MG63 (cell line): ENCODE data around the gene LGALS7B. TPM values are rescaled to one million over a fixed set of nuclear protein-coding genes. Genes with fewer than 3 reads are reported as not detected.
"Not testable (repeated sequence)": the region's sequence is repeated elsewhere in the genome, so short reads cannot be mapped to it uniquely, and the experiment has no call there.

ENCODE experiments used
- DNase-seq: peaks from one replicate; pipeline ENCODE4 v3.0.0-alpha.2; 2020
- H3K27me3 ChIP-seq: fragments of 250-450 bp; sonication (Bioruptor Pico); 2 replicates; pipeline ENCODE4 v1.5.1; 2020; ENCODE audit warnings: mild to moderate bottlenecking, moderate library complexity
- H3K36me3 ChIP-seq: fragments of 250-450 bp; sonication (Bioruptor Pico); 2 replicates; pipeline ENCODE4 v1.5.1; 2020; ENCODE audit warnings: mild to moderate bottlenecking, moderate library complexity
- H3K4me3 ChIP-seq: fragments of 250-450 bp; sonication (Bioruptor Pico); 2 replicates; pipeline ENCODE4 v1.5.1; 2020; ENCODE audit warnings: mild to moderate bottlenecking, moderate library complexity
- H3K9me3 ChIP-seq: fragments of 250-450 bp; sonication (Bioruptor Pico); 2 replicates; pipeline ENCODE4 v1.5.1; 2020; ENCODE audit warnings: mild to moderate bottlenecking, moderate library complexity
- total RNA-seq: library from RNA; depleted of rRNA; stranded (reverse); fragments of >200 nt; shearing (Covaris generic); gene quantifications from 2 replicates; pipeline ENCODE4 v1.2.3, GENCODE V29; 2014; ENCODE audit warnings: low replicate concordance; rRNA removed

The LGALS7B gene
- not detected in 2 replicates for total RNA-seq

DNA sequence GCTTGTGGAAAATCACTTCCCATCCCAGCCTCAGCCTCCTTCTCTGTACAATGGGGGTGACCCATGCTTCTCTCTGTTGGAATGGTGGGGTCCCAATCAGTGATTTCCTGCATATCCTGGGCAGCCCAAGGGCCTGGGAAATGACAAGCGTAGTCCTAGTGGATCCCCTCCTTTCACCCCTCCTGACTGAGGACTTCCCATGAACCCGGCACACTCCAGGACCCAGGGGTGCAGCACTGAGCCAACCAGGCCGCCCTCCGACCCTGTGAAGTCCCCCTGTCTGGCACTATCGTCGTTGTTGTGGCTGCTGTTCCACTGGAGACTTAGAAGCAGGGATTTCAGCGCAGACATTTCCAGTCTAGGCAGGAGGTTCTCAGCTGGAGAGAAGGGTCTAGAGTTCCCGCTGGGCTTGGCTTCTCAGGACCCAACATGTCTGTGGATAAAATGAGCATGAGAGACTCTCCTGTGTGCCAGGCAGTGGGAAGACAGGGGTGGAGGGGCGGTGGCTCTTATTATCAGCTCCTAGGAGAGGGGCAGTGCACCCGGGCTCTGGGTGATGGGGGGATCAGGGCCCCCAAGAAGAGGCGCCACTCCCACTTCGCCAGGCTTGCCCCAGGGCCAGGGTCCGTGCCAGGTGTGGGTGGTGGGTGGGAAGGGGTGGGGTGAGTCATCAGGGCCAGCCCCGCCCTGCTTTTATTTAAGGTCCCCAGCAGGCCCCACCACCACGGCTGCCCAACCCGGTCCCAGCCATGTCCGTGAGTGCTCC lies at the start of gene LGALS7B:
Gene LGALS7B, plus strand, starts transcription at position 723 of the 766 bp plus-strand sequence. Its CDS starts 27 bp downstream, at position 750.
- Histone ChIP-seq H3K9me3 (no peaks in the 10 kb centered on the region), H3K36me3 (no peaks in the 10 kb centered on the region), H3K4me3 (no peak within 1 kb of the TSS), H3K27me3 (no peaks in the 10 kb centered on the region)
- no peak for DNase-seq

DNA sequence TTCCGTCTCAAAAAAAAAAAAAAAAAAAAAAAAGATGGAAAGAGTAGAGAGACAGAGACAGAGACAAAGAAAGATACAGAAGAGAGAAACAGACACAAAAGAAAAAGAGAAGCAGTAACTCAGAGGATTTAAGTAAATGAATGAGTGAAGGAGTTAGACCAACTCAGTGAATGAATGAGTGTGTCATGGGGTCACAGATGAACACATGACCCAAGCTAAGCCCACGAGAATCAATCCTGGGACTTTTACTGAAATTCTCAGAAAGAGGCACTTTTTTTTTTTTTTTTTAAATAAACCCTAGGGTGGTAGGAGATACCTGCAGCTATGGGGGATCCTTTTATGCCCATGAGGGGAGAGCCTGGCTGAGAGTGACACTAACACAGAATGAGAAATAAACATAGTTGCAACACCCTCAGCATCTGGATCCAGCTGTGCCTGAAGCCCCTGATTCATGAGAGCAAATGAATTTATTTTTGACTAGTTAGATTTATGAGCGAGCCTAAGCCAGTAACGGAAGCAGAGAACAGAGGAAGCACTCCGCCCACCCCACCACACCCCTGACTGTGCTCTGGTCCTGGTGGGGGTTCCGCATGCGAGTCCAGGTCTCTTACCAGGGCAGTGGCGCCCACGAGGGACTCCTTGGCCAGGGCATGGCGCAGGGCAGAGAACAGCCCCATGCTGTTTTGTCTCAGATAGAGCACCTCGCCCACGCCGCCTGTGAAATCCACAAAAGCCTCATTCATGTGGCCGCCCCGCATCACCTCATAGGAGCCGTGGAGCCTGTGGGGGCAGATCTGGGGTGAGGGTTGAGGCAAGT lies 49.4 kb upstream of the LGALS7B start:
- no peaks in the 10 kb centered on the region for H3K9me3 ChIP-seq
- no peak for DNase-seq
- no peaks in the 10 kb centered on the region for H3K36me3 ChIP-seq
- no peak overlapping the region for H3K4me3 ChIP-seq
- no peaks in the 10 kb centered on the region for H3K27me3 ChIP-seq

DNA sequence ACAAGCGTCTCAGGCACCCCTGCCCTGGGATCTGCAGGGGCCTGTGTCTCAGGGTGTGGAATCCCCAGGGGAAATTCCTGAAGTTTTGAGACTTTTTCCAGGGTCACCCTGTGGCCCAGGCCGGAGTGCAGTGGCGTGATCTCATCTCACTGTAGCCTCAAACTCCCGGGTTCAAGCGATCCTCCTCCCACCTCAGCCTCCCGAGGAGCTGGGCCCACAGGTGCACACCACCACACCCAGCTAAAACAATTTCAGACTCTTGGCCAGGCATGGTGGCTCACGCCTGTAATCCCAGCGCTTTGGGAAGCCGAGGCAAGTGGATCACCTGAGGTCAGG lies 48.8 kb upstream of the LGALS7B start:
- DNase-seq: no peak

DNA sequence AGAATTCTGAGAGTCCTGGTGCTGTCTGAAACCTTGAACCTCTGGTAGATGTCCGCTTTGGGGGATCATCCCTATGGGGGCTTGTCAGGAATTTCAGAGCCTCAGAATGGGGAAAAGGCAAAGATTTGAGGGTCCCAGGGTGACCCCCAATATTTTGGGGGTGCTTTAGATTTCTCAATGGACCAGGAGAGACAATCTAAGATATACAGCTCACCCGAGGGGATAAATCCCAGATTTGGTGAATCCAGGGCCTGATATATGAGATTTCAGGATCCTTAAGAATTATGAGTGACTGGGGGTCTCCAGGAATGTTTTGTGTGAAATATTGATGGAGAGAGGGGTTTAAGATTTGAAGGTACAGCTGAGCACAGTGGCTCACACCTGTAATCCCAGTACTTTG lies 48.1 kb upstream of the LGALS7B start:
- Histone ChIP-seq H3K27me3 (no peaks in the 10 kb centered on the region), H3K9me3 (no peaks in the 10 kb centered on the region), H3K4me3 (no peak overlapping the region), H3K36me3 (no peaks in the 10 kb centered on the region)
- DNase-seq: no peak

More for the DNA sequence above, 48.8 kb upstream of the LGALS7B start:
- Histone ChIP-seq H3K9me3 (no peaks in the 10 kb centered on the region), H3K36me3 (no peaks in the 10 kb centered on the region), H3K4me3 (no peak overlapping the region), H3K27me3 (no peaks in the 10 kb centered on the region)

DNA sequence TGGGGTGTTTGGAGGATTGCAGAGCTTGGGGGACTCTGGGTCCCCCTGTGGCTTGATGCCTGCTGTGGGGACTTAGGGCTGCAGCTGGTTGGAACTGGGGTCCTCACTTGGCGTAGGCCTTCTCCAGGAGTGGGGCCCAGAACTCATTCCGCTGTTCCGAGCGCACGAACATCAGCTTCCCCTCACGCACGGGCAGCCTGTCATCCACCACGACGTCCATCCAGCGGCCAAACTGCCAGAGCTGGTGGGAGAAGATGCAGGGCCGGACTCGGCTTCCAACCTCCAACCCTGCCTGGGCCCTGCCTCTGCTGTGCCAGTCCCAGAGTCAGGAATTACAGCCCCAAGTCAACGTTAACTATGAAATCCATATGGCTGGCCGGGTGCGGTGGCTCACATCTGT lies 47.3 kb upstream of the LGALS7B start:
- no peak for DNase-seq

DNA sequence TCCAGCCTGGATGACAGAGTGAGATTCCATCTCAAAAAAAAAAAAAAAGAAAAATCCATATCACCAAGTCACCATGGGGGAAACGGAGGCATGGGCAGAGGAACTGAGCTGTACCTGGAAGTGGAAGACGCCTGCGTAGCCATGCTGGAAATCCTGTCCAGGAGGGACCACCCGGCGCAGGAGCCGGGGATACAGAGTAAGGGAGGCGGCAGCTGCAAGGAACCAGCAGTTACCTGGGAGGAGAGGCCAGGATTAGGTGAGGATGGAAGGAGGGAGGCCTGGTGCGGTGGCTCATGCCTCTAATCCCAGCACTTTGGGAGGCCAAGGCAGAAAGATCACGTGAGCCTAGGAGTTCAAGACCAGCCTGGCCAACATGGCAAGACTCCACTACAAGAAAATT lies 46.7 kb upstream of the LGALS7B start:
- no peak for DNase-seq
- Histone ChIP-seq H3K27me3 (no peaks in the 10 kb centered on the region), H3K9me3 (no peaks in the 10 kb centered on the region), H3K4me3 (no peak overlapping the region), H3K36me3 (no peaks in the 10 kb centered on the region)

More for the DNA sequence above, 47.3 kb upstream of the LGALS7B start:
- Histone ChIP-seq H3K9me3 (no peaks in the 10 kb centered on the region), H3K36me3 (no peaks in the 10 kb centered on the region), H3K4me3 (no peak overlapping the region), H3K27me3 (no peaks in the 10 kb centered on the region)

DNA sequence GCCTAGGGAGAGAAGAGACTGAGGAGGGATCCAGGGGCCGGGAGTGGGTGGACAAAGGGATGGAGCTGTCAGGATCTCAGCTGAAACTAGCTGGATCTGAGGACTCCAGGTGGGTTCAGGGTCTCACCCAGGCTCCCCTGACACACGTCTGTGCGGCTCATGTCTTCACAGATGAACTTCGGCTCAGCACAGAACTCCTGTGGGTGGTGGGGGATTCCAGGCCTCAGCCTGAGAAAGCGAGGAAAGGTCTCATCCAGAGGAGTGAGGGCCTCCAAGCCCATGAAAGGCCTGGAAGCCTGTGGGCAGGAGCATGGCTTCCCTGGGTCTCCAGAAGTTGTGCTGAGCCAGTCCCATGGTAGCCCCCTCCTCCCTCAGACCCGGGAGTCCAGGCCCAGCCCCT lies 46.1 kb upstream of the LGALS7B start:
- Histone ChIP-seq H3K36me3 (no peaks in the 10 kb centered on the region), H3K9me3 (no peaks in the 10 kb centered on the region), H3K27me3 (no peaks in the 10 kb centered on the region), H3K4me3 (no peak overlapping the region)
- DNase-seq: no peak

DNA sequence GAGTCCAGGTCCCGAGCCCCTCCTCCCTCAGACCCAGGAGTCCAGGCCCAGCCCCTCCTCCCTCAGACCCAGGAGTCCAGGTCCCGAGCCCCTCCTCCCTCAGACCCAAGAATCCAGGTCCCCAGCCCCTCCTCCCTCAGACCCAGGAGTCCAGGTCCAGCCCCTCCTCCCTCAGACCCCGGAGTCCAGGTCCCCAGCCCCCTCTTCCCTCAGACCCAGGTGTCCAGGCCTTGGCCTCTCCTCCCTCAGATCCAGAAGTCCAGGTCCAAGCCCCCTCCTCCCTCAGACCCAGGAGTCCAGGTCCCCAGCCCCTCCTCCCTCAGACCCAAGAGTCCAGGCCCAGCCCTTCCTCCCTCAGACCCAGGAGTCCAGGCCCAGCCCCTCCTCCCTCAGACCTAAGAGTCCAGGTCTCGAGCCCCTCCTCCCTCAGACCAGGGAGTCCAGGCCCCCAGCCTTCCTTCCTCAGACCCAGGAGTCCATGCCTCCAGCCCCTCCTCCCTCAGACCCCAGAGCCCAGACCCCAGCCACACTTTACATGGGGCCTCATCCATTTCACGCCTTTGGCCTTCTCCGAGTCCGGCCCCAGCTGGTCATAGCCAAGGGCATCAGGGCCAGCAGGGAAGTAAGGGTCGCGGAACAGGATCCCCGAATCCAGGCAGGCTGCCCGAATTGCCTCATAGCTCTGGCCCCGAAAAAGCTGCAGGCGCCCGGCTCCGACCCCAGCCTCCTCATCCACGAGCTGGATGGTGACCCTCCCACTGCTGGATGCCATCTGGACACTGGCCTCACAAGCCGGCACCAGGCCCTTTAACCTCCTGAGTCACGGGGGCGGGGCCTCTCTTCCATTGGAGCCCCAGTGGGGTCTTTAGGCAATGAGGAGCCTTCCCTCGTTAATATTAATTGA lies 45.4 kb upstream of the LGALS7B start:
- Histone ChIP-seq H3K27me3 (no peaks in the 10 kb centered on the region), H3K36me3 (no peaks in the 10 kb centered on the region), H3K4me3 (no peak overlapping the region), H3K9me3 (no peaks in the 10 kb centered on the region)
- no peak for DNase-seq

DNA sequence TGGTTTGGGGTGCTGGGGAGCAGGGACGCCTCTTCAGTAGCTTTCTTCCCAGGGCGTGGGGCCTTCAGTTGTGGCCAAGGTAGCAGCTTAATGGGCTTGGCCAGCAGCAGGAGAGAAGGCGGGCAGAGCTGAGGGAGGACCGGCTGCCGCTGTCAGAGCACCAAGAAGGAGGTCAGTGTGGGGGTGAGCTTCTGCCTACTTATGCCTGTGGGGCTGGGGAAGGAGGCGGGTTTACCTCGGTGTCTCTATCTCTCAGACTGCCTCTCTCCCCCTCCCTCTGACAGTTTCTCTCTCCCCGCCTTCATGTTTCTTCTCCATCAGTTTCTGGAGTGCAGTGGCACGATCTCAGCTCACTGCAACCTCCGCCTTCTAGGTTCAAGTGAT lies 44.7 kb upstream of the LGALS7B start, which contains the start of gene CAPN12:
Gene CAPN12, minus strand, starts transcription at position 177 of the 384 bp plus-strand sequence. CDS start 309 bp downstream, outside the sequence.
- H3K4me3 ChIP-seq: no peak within 1 kb of the TSS
- no peaks in the 10 kb centered on the region for H3K9me3 ChIP-seq
- no peak for DNase-seq
- H3K27me3 ChIP-seq: no peaks in the 10 kb centered on the region
- no peaks in the 10 kb centered on the region for H3K36me3 ChIP-seq

DNA sequence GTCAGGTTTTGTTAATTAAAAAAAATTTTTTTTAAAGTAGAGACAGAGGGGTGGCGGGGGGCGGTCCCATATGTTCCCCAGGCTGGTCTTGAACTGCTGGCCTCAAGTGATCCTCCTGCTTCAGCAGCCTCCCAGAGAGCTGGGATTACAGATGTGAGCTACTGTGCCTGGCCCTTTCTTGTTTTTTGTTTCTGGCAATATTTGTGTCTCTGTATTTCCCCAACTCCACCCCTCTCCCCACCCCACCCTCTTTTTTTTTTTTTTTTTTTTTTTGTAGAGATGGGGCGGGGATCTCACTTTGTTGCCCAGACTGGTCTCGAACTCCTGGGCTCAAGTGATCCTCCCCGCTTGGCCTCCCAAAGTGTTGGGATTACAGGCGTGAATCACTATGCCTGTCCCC lies 44.1 kb upstream of the LGALS7B start:
- Histone ChIP-seq H3K4me3 (no peak overlapping the region), H3K9me3 (no peaks in the 10 kb centered on the region), H3K27me3 (no peaks in the 10 kb centered on the region), H3K36me3 (no peaks in the 10 kb centered on the region)
- DNase-seq: no peak

DNA sequence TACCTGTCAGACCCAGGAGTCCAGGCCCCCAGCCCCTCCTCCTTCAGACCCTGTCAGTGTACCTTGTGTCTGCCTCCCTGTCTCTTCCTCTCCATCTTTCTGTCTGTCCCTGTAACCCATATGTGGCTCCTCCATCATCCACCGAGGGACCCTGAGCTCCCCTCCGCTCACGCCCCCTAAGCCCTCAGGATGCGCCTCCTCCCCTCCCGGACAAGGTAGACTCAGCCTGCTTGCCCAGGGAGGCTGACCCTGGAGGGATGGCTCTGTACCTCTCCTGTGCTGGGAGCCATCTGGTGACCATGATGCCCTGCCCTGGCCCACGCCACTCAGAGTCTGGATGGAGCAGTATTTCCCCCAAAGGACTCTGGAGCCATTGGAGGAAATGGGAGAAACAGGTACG lies 43.7 kb upstream of the LGALS7B start:
- H3K27me3 ChIP-seq: no peaks in the 10 kb centered on the region
- no peak overlapping the region for H3K4me3 ChIP-seq
- H3K9me3 ChIP-seq: no peaks in the 10 kb centered on the region
- no peaks in the 10 kb centered on the region for H3K36me3 ChIP-seq
- DNase-seq: no peak

DNA sequence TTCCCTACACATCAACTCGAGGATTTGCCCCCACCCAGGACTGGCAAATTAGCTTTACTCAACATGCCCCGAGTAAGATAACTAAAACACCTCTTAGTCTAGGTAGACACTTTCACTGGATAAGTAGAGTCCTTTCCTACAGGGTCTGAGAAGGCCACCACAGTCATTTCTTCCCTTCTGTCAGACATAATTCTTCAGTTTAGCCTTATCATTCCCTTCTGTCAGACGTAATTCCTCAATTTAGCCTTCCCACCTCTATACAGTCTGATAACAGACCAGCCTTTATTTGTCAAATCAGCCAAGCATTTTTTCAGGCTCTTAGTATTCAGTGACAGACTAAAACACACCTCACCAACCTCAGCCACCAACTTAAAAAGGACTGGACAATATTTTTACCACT lies 35.2 kb upstream of the LGALS7B start:
- not testable (repeated sequence) for H3K27me3 ChIP-seq, DNase-seq, H3K36me3 ChIP-seq, H3K4me3 ChIP-seq, H3K9me3 ChIP-seq

DNA sequence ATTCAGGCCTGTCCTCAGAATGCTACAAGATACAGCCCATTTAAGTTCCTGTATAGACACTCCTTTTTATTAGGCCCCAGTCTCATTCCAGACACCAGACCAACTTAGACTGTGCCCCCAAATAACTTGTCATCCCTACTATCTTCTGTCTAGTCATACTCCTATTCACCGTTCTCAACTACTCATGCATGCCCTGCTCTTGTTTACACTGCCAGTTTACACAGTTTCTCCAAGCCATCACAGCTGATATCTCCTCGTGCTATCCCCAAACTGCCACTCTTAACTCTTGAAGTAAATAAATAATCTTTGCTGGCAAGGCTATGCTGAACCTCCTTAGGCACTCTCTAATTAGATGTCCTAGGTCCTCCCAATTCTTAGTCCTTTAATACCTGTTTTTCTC lies 34.8 kb upstream of the LGALS7B start:
- not testable (repeated sequence) for H3K27me3 ChIP-seq, H3K36me3 ChIP-seq, H3K9me3 ChIP-seq, H3K4me3 ChIP-seq, DNase-seq

DNA sequence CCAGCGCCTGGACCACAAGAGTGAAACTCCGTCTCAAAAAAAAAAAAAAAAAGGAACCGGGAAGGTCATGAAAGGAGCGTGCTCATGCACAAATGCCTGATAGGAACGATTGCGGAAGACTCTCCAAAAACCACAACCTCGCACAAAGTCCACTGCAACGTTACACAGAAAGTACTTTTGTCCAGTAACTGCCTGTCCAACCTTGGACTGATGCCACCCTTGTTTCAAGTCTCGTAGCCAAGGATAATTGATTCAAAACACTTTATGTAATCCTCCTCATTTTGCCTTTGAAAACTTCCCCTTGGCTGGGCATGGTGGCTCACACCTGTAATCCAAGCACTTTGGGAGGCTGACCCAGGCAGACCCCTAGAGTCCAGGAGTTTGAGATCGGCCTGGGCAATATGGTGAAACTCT lies 29.4 kb upstream of the LGALS7B start:
- no peak overlapping the region for H3K4me3 ChIP-seq
- DNase-seq: no peak
- H3K9me3 ChIP-seq: no peaks in the 10 kb centered on the region
- no peaks in the 10 kb centered on the region for H3K27me3 ChIP-seq
- H3K36me3 ChIP-seq: no peaks in the 10 kb centered on the region

DNA sequence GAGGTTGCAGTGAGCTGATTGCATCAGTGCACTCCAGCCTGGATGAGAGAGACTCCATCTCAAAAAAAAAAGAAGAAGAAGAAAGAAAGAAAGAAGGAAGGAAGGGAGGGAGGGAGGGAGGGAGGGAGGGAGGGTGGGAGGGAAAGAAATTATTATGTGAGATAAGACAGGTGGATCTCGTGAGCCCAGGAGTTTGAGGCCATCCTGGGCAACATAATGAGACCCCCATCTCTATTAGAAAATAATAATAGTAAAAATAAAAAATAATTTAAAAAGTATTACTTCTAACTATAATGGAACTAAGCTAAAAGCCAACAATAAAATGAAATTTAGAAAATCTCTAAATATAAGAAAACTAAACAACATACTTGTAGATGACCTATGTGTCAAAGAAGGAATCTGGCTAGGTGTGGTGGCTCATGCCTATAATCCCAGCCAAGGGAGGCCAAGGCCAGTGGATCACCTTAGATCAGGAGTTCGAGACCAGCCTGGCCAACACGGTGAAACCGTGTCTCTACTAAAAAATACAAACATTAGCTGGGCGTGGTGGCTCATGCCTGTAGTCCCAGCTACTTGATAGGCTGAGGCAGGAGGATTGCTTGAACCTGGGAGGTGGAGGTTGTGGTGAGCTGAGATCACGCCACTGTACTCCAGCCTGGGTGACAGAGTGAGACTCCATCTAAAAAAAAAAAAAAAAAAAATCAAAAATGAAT lies 28.0 kb upstream of the LGALS7B start:
- not testable (repeated sequence) for H3K36me3 ChIP-seq, H3K27me3 ChIP-seq, DNase-seq, H3K4me3 ChIP-seq, H3K9me3 ChIP-seq

DNA sequence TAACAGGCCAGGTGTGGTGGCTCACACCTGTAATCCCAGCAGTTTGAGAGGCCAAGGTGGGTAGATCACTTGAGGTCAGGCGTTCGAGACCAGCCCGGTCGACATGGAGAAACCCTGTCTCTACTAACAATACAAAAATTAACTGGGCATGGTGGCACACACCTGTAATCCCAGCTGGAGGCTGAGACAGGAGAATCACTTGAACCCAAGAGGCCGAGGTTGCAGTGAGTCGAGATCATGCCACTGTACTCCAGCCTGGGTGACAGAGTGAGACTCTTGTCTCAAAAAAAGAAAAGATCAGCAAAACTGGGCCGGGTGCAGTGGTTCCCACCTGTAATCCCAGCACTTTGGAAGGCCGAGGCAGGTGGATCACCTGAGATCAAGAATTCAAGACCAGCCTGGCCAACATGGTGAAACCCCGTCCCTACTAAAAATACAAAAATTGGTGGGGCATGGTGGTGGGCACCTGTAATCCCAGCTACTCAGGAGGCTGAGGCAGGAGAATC lies 27.1 kb upstream of the LGALS7B start:
- not testable (repeated sequence) for H3K4me3 ChIP-seq, H3K36me3 ChIP-seq, H3K27me3 ChIP-seq, DNase-seq, H3K9me3 ChIP-seq
